Hematopoietic multipotent progenitor cell treated with erythropoietin and hydrocortisone succinate and interleukin-3 and kit ligand, for 6 days (in vitro differentiated cells): ENCODE measurements around the gene FAT1.

Experiments
- DNase-seq: peaks from one replicate; pipeline ENCODE4 v3.0.0-alpha.2; 2015

Gene FAT1

DNA sequence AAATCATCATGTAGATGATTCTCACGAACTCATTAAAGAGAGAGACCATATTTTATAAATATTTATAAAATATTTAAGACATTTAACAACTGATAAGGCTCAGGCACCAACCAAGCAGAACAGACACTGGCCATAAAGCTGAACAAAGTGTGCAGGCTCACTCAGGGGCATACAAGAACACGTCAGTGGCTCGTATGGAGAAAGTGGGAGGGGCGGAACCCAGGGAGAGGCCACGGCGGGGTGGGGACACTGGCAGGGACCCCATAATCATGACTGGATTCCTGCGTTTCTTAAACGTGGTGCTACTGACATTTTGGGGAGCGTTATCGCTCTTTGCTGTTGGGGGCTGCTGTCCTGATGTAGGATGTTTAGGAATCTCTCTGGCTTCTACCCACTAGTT, 31.3 kb upstream of the FAT1 start:
- no peak for DNase-seq

GRCh38 chr4:186752325-186752724, 28.7 kb upstream of the FAT1 start:
- no peak for DNase-seq

- DNase-seq: no peak
Observed at GRCh38 chr4:186749611-186750281, 26.1 kb upstream of the FAT1 start.

DNA sequence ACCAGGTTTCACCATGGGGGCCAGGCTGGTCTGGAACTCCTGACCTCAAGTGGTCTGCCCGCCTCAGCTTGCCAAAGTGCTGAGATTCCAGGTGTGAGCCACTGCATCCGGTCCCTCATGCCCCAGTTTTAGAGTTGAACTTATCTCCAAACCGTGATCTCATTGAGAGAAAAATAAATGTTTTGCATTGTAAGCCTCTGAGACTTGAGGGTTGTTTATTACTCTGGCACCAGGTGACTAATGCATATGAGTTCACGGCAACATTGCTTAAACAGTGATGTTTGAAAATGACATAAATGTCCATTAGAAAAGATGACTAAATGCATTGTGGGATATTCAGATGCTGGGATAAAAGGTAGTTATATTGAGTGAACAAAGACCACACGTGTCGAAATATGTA, 22.9 kb upstream of the FAT1 start:
- no peak for DNase-seq

- no peak for DNase-seq
Observed at GRCh38 chr4:186743261-186743660, 19.6 kb upstream of the FAT1 start.

- DNase-seq: no peak
Observed at GRCh38 chr4:186740822-186741221, 17.2 kb upstream of the FAT1 start.

GRCh38 chr4:186739802-186740434, 16.3 kb upstream of the FAT1 start:
- DNase-seq: peak; percentile 32

DNA sequence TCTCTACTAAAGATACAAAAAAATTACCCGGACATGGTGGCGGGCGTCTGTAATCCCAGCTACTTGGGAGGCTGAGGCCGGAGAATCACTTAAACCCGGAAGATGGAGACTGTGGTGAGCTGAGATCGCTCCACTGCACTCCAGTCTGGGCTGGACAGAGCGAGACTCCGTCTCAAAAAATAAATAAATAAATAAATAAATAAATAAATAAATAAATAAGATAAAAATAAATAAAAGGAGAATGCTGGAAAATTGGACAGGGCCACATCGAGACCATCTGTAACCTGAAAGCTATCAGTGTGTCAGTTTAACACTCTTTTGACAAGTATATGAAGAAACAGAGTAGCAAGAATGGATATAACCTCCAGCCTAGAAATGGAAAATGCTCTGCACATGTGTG, 15.7 kb upstream of the FAT1 start:
- DNase-seq: no peak

DNA sequence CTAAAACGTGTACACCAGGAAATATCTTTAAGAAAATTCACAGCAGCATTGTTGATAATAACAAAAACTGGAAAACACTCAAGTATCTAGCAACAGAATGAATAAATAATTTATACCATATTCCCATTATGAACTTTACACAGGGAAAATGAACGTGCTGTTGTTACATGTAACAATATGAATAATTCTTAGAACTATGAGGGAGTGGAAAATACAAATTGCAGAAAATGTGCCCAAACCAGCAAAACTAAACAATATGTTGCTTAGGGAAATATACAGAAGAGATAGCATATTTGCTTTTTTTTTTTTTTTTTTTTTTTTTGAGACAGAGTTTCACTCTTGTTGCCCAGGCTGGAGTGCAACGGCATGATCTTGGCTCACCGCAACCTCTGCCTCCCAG, 14.8 kb upstream of the FAT1 start:
- no peak for DNase-seq

DNA sequence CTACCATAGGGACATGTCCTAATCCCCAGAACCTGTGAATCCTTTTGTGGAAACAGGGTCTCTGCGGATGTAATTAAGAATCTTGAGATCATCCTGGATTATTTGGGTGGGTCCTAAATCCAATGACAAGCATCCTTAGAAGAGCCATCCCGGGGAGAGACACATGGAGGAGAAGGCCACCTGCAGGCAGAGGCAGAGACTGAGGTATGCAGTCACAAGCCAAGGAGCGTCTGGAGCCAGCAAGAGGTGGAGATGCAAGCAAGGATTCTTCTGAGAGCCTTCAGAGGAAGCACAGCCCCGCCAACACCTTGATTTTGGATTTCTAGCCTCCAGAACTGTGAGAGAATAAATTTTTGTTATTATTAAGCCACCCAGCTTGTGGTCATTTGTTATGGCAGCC, 13.8 kb upstream of the FAT1 start:
- no peak for DNase-seq

GRCh38 chr4:186736466-186736865, 12.8 kb upstream of the FAT1 start:
- no peak for DNase-seq

- DNase-seq: no peak
Observed at GRCh38 chr4:186734251-186734650, 10.6 kb upstream of the FAT1 start.

- DNase-seq: no peak
Observed at GRCh38 chr4:186733778-186734177, 10.1 kb upstream of the FAT1 start.

GRCh38 chr4:186730621-186731020, 7.0 kb upstream of the FAT1 start:
- DNase-seq: no peak

GRCh38 chr4:186729856-186730255, 6.2 kb upstream of the FAT1 start:
- DNase-seq: no peak

DNA sequence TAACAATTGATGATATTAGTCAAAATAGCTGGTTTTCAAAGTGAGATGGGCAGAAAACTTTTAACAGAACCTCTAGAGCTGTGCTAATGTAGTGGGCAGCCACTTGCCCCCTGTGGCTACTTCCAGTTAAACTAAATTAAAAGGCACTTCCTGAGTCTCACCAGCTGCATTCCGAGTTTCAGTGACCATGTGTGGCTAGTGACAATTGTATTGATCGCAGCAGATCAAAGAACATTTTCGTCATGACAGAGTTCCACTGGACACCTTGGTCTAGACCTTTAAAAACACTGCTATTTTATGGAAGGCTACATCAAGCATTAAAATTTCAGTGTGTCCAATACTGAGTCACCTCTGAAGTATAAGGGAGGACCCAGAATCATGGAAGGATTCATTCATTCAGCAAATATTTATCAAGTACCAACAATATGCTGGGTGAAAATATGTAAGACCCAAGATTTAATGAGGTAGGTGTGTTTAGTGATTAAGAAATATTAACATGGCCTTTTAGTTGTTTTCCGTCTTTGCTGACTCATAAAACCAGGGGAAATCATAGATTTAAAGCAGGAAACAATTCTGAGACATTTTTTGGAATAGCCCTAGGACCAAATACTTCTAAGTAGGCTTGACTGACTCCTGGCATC, 5.1 kb upstream of the FAT1 start:
- no peak for DNase-seq

DNA sequence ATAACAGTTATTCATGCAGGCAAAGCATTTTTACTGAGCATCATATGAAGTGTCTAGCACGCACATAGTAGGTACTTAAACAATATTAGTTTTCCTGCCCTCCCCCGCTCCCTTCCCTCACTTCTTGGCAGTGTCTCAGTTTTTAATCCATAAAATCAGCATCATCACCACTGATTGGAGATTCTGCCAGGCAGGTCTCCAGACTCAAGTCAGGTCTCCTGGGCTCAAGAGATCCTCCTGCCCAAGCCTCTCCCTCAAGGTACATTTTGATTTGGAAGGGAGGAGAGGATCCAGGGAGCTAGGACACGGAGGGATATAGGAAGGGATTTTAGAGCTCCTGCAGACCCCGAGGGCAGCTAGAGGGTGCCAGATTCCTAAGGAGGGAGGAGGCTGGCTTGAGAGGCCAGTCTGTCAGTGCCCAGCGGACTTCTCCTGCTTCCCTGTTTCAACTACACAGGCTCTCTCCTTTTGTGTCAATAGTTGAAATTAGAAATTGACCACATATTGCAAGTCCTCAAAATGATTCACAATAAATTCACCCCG, 4.4 kb upstream of the FAT1 start:
- no peak for DNase-seq

DNA sequence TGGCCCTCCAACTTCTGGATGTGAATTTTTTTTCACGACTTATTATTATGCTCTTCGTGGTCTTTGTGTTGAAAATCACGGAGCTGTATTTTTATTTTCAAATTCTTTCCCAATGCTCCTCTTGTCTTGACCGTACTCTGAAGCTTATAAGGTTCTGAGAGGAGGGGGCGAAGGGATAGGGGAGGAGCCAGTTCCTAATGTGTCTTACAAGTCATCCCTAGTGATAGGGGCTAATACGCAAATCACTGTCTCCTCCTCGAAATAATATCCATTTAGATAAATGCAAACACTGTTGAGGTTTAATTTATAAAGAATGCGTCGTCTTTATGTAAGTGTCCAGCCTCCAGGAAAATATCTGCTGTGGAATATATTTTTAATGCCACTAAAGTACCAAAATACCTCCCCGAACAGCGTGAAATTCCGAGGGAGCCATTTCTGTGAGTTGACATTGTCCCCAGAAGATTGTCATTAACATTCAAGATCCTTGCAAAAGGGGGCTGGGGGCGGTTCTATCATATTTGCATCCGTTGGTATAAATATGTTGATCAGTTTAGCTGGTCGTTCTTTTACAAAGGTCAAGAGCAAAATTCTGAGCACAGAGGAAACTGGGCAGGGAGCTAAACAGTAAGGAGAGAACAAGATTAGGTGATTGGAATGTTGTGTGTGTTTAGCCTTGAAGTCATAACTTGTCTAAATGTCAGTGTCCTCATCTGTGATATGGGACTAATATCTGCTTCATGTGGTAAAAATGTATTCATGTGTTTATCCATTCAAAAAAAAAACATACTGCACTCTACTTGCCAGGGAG, 3.7 kb upstream of the FAT1 start:
- no peak for DNase-seq

DNA sequence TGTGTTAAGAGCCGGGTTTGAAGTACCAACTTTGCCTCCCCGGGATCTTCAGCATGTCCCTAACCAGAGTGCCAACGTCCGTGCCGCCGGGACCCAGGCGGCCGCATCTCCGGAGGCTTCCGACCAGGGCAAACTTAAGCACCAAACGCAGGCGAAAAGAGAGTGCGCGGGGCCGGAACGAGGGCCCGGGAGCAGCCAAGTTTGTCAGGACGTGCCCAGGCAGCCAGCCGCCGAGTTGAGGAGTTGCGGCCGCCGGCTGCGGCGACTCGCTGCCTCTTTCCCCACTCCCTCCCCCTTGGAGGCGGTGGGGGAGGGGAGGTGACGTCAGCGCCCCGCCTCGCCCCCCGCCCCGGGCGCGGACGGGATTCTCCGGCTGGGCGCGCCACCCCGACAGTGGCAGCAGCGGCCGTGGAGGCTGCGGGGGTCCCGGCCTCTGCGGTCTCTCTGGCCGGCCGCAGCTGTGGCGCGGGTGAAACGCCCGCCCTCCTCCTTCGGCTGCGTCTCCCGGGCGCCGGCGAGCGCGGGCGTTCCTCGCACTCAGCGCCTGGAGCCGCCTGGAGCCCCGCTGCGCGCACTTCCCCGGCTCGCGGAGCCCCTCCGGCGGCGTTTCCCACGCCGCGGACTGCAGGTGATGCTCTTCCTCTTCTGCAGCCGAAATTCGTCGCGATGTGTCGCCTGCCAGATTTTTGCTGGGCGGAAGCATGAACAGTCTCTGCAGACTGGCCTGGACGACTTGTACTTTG, 2.9 kb upstream of the FAT1 start:
- DNase-seq: no peak

DNA sequence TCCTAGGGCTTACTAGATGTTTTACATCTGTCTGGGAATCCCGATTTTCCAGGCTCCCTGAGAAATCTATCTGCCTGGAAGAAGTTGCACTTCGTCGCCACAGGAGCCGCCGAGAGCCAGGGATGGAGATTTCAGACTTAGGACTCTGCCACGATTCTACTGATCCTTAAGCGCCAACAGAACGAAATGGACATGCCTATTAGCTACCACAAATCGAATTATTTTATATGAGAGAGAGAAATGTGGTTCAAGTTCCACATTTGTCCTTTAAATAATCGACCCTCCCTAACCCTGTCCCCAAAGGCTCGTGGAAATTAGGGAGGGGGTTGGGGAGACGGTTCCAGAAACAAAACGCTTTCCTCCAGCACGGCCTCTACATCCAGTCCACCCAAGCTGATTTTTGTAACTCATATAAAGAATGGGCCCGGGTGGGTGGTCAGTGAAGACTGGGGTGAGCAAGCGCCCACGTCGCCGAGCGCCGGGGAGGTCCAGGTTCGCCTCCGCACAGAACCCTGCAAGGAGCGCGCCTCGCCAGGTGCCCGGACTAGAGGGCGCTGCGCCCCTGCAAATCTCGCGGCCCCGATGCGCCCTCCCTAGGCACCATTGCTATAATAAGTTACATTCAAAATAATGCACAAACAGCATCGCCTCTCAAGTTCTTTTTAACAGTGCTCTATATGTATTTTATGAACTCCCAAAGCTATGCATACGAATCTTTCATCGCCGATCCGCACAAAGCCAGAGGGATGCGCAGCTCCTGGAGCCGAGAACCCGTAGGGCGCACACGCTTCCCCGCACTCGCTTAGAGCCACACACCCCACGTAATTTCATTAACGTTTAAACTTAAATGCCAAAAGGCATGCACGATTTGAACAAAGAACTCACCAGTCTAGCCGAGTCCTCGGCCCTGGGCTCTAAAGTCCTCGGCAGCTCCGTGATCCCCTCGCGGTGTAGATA, 2.1 kb upstream of the FAT1 start:
- peak; percentile 42 for DNase-seq

- DNase-seq: no peak
Observed at GRCh38 chr4:186724864-186725468, 1.3 kb upstream of the FAT1 start.
